CD4-positive, alpha-beta memory T cell (primary cell): Measurements from ENCODE around the gene RCOR1. TPM values are rescaled to one million over a fixed set of nuclear protein-coding genes. Genes with fewer than 3 reads are reported as not detected.

Experiments used
- CTCF ChIA-PET: fragments of 350-600 bp; sonication (Branson Sonifier 250); formaldehyde crosslinking; loops from one replicate; lab custom pipeline; 2021; ENCODE audit warnings: inconsistent platforms; ENCODE audit not compliant: partially characterized antibody; lab: Charles Lee
- POLR2A ChIA-PET: fragments of 350-600 bp; sonication (Branson Sonifier 250); formaldehyde crosslinking; loops from one replicate; lab custom pipeline; 2021; ENCODE audit not compliant: partially characterized antibody; lab: Charles Lee
- DNase-seq, 5 donors: peaks; one replicate each; pipeline versions ENCODE4 v3.0.0 to v3.0.0-alpha.2; 2020 to 2022; ENCODE audit warnings: mixed read lengths in 1 of 5
- H3K27ac ChIP-seq: one replicate; pipeline ENCODE4 v1.7.0; 2013; ENCODE audit warnings: low read depth, low read length
- H3K27me3 ChIP-seq: 2 replicates; pipeline ENCODE4 v1.7.0; 2013; ENCODE audit warnings: mild to moderate bottlenecking, low read length, moderate library complexity; ENCODE audit not compliant: insufficient read depth
- H3K36me3 ChIP-seq: 2 replicates; pipeline ENCODE4 v1.7.0; 2013; ENCODE audit warnings: mild to moderate bottlenecking, low read length, moderate library complexity; ENCODE audit not compliant: insufficient read depth
- H3K4me1 ChIP-seq: 2 replicates; pipeline ENCODE4 v1.7.0; 2013; ENCODE audit warnings: mild to moderate bottlenecking, low read length, moderate library complexity; ENCODE audit not compliant: insufficient read depth
- H3K4me3 ChIP-seq, 2 donors: one replicate each; pipeline ENCODE4 v1.7.0; 2013; ENCODE audit warnings: low read length in 2 of 2, mild to moderate bottlenecking in 1 of 2
- H3K9me3 ChIP-seq, 2 donors: one replicate each; pipeline ENCODE4 v1.7.0; 2013; ENCODE audit warnings: low read length in 2 of 2, control low read depth in 1 of 2; ENCODE audit not compliant: control insufficient read depth in 1 of 2
- H3K27ac Mint-ChIP-seq, 7 donors: one replicate each; pipeline ENCODE4 v1.8.0; 2020 to 2021; ENCODE audit warnings: mixed read lengths in 7 of 7, mild to moderate bottlenecking in 6 of 7, inconsistent platforms in 3 of 7, moderate library complexity in 3 of 7
- H3K27me3 Mint-ChIP-seq, 2 donors: one replicate each; pipeline ENCODE4 v1.8.0; 2020 to 2021; ENCODE audit warnings: mixed read lengths in 2 of 2
- H3K36me3 Mint-ChIP-seq, 2 donors: one replicate each; pipeline ENCODE4 v1.8.0; 2020 to 2021; ENCODE audit warnings: mixed read lengths in 2 of 2, inconsistent platforms in 1 of 2, mild to moderate bottlenecking in 1 of 2
- H3K4me1 Mint-ChIP-seq, 4 donors: one replicate each; pipeline ENCODE4 v1.8.0; 2020 to 2021; ENCODE audit warnings: mixed read lengths in 4 of 4, mild to moderate bottlenecking in 1 of 4
- H3K4me3 Mint-ChIP-seq, 8 donors: one replicate each; pipeline ENCODE4 v1.8.0; 2020 to 2021; ENCODE audit warnings: mixed read lengths in 8 of 8, mild to moderate bottlenecking in 7 of 8, moderate library complexity in 6 of 8, inconsistent platforms in 3 of 8
- H3K9me3 Mint-ChIP-seq, 8 donors: one replicate each; pipeline ENCODE4 v1.8.0; 2020 to 2021; ENCODE audit warnings: mixed read lengths in 8 of 8, mild to moderate bottlenecking in 5 of 8, inconsistent platforms in 3 of 8, moderate library complexity in 1 of 8
- intact Hi-C: fragments of 100-400 bp; cut with micrococcal nuclease; formaldehyde crosslinking; loops from one replicate; pipeline ENCODE4 v1.15.1; 2023
- polyA plus RNA-seq, 2 donors: library from polyadenylated mRNA; unstranded; fragments of 300-500 nt; fragmentation: Illumina TruSeq; gene quantifications; one replicate each; pipeline ENCODE4 v1.2.3, GENCODE V29; 2021
- total RNA-seq, 2 experiments: library from RNA; stranded (reverse); gene quantifications; one replicate each; pipeline ENCODE4 v1.2.3, GENCODE V29; 2021

RCOR1 gene
- total and polyA plus RNA-seq, 4 experiments from 2014 or later = 0.09 to 21.5 (median 10.2) TPM

GRCh38 chr14:102737402-102738372 lies 145.2 kb downstream of the RCOR1 start:
- Mint-ChIP-seq H3K36me3 (peaks cover 14 to 21% of the 10 kb centered on the region in 2 donors), H3K27me3 (no peaks in the 10 kb centered on the region), H3K27ac (peak overlapping the region in 1 of 7 donors; percentile 4), H3K4me3 (no peak overlapping the region), H3K9me3 (peaks cover 0 to 26% (median 5%) of the 10 kb centered on the region in 8 donors), H3K4me1 (peaks cover 0 to 9% (median under 1%) of the 10 kb centered on the region in 4 donors)
- H3K36me3 ChIP-seq = no peaks in the 10 kb centered on the region
- intact Hi-C loops = no loop called here
- H3K27ac ChIP-seq = no peak overlapping the region
- ChIA-PET POLR2A (no interaction called here), CTCF (no interaction called here)
- no peaks in the 10 kb centered on the region for H3K9me3 ChIP-seq
- H3K4me1 ChIP-seq = no peaks in the 10 kb centered on the region
- DNase-seq = no peak
- no peak overlapping the region for H3K4me3 ChIP-seq
- H3K27me3 ChIP-seq = no peaks in the 10 kb centered on the region

- Histone ChIP-seq H3K4me3 (no peak overlapping the region), H3K27ac (no peak overlapping the region), H3K36me3 (no peaks in the 10 kb centered on the region), H3K27me3 (no peaks in the 10 kb centered on the region), H3K4me1 (no peaks in the 10 kb centered on the region), H3K9me3 (no peaks in the 10 kb centered on the region)
- Mint-ChIP-seq H3K27ac (no peak overlapping the region), H3K9me3 (peaks cover 0 to 32% (median 7%) of the 10 kb centered on the region in 8 donors), H3K4me1 (peaks cover 0 to 2% (median 0%) of the 10 kb centered on the region in 4 donors), H3K4me3 (no peak overlapping the region), H3K27me3 (no peaks in the 10 kb centered on the region), H3K36me3 (peaks cover 20 to 22% of the 10 kb centered on the region in 2 donors)
- POLR2A ChIA-PET = no interaction called here
- DNase-seq = no peak
- CTCF ChIA-PET = interaction anchor here (0.9 kb wide), 1 partner anchor 9 kb away, joined by 3 read pairs; no protein-coding TSS in a partner anchor
- intact Hi-C loops = no loop called here
These were observed 146.1 kb downstream of the RCOR1 start for GRCh38 chr14:102738373-102739189.

GRCh38 chr14:102739190-102739469 lies 146.7 kb downstream of the RCOR1 start:
- H3K36me3 Mint-ChIP-seq = peaks cover 20% of the 10 kb centered on the region in 2 donors
- no peaks in the 10 kb centered on the region for H3K27me3 Mint-ChIP-seq
- intact Hi-C loops = no loop called here
- no peaks in the 10 kb centered on the region for H3K4me1 Mint-ChIP-seq
- Histone ChIP-seq H3K4me1 (no peaks in the 10 kb centered on the region), H3K27me3 (no peaks in the 10 kb centered on the region), H3K27ac (no peak overlapping the region), H3K4me3 (no peak overlapping the region), H3K36me3 (no peaks in the 10 kb centered on the region), H3K9me3 (no peaks in the 10 kb centered on the region)
- no peak overlapping the region for H3K27ac Mint-ChIP-seq
- peaks cover 0 to 32% (median 7%) of the 10 kb centered on the region in 8 donors for H3K9me3 Mint-ChIP-seq
- POLR2A ChIA-PET = no interaction called here
- no peak overlapping the region for H3K4me3 Mint-ChIP-seq
- no peak for DNase-seq
- CTCF ChIA-PET = interaction anchor here (0.9 kb wide), 1 partner anchor 9 kb away, joined by 3 read pairs; no protein-coding TSS in a partner anchor

- ChIA-PET POLR2A (no interaction called here), CTCF (interaction anchor here (0.9 kb wide), 1 partner anchor 28 kb away, joined by 4 read pairs; no protein-coding TSS in a partner anchor)
- no peaks in the 10 kb centered on the region for H3K27me3 ChIP-seq
- H3K36me3 ChIP-seq = no peaks in the 10 kb centered on the region
- no peak overlapping the region for H3K27ac ChIP-seq
- Mint-ChIP-seq H3K27me3 (no peaks in the 10 kb centered on the region), H3K9me3 (peaks cover 0 to 11% (median 7%) of the 10 kb centered on the region in 8 donors), H3K4me1 (no peaks in the 10 kb centered on the region), H3K36me3 (peaks cover 7 to 8% of the 10 kb centered on the region in 2 donors), H3K27ac (no peak overlapping the region), H3K4me3 (no peak overlapping the region)
- H3K9me3 ChIP-seq = no peaks in the 10 kb centered on the region
- no peaks in the 10 kb centered on the region for H3K4me1 ChIP-seq
- H3K4me3 ChIP-seq = no peak overlapping the region
- intact Hi-C loops = no loop called here
- DNase-seq = no peak
These were observed 154.4 kb downstream of the RCOR1 start for GRCh38 chr14:102746634-102747438.

GRCh38 chr14:102748806-102749205 lies 156.4 kb downstream of the RCOR1 start:
- no peak overlapping the region for H3K4me3 Mint-ChIP-seq
- H3K27me3 ChIP-seq = no peaks in the 10 kb centered on the region
- ChIA-PET POLR2A (no interaction called here), CTCF (no interaction called here)
- no peaks in the 10 kb centered on the region for H3K4me1 ChIP-seq
- H3K27ac ChIP-seq = no peak overlapping the region
- peaks cover 0 to 2% (median 0%) of the 10 kb centered on the region in 8 donors for H3K9me3 Mint-ChIP-seq
- no peak overlapping the region for H3K27ac Mint-ChIP-seq
- H3K4me3 ChIP-seq = no peak overlapping the region
- no peaks in the 10 kb centered on the region for H3K9me3 ChIP-seq
- DNase-seq = no peak
- H3K27me3 Mint-ChIP-seq = no peaks in the 10 kb centered on the region
- H3K36me3 ChIP-seq = no peaks in the 10 kb centered on the region
- intact Hi-C loops = no loop called here
- H3K36me3 Mint-ChIP-seq = no peaks in the 10 kb centered on the region
- H3K4me1 Mint-ChIP-seq = no peaks in the 10 kb centered on the region

GRCh38 chr14:102749393-102750305 lies 157.2 kb downstream of the RCOR1 start:
- no peaks in the 10 kb centered on the region for H3K36me3 ChIP-seq
- no peaks in the 10 kb centered on the region for H3K4me1 ChIP-seq
- Mint-ChIP-seq H3K27me3 (no peaks in the 10 kb centered on the region), H3K27ac (no peak overlapping the region), H3K9me3 (peaks cover 0 to 2% (median 0%) of the 10 kb centered on the region in 8 donors), H3K4me1 (peaks cover 0 to 1% (median 0%) of the 10 kb centered on the region in 4 donors), H3K4me3 (no peak overlapping the region), H3K36me3 (no peaks in the 10 kb centered on the region)
- ChIA-PET POLR2A (no interaction called here), CTCF (no interaction called here)
- H3K4me3 ChIP-seq = no peak overlapping the region
- no peaks in the 10 kb centered on the region for H3K27me3 ChIP-seq
- intact Hi-C loops = no loop called here
- no peak overlapping the region for H3K27ac ChIP-seq
- H3K9me3 ChIP-seq = no peaks in the 10 kb centered on the region
- no peak for DNase-seq
